SK-N-SH treated with all-trans-retinoic acid at 6 μM for 48 hours (cell line): ENCODE results near the gene GCGR.
A peak's percentile ranks its signal among the peaks of the same experiment; 100 is the strongest.

Experiments
- ATAC-seq: fragments of 200-7000 bp; cut with Tn5 transposase; 3 replicates; pipeline ENCODE4 v1.9.1; 2020; ENCODE audit warnings: mild to moderate bottlenecking, moderate library complexity
- ARNTL ChIP-seq: fragments of 450-650 bp; formaldehyde crosslinking; IDR thresholded peaks from 2 replicates; pipeline ENCODE4 v1.5.0; 2020; ENCODE audit warnings: low read depth, mild to moderate bottlenecking, moderate library complexity, borderline replicate concordance
- BACH2 ChIP-seq: fragments of 250-450 bp; sonication (Bioruptor Pico); IDR thresholded peaks from 2 replicates; pipeline ENCODE4 v1.9.0; 2021; ENCODE audit warnings: mild to moderate bottlenecking, borderline replicate concordance
- CSDC2 ChIP-seq: fragments of 250-450 bp; sonication (Bioruptor Pico); IDR thresholded peaks from 2 replicates; pipeline ENCODE4 v1.5.0; 2020; ENCODE audit warnings: mild to moderate bottlenecking, moderate library complexity
- ESRRG ChIP-seq: fragments of 250-450 bp; sonication (Bioruptor Pico); IDR thresholded peaks from 2 replicates; pipeline ENCODE4 v1.6.1; 2021; ENCODE audit warnings: mild to moderate bottlenecking
- GLIS3 ChIP-seq: fragments of 250-450 bp; sonication (Bioruptor Pico); IDR thresholded peaks from 2 replicates; pipeline ENCODE4 v1.5.0; 2020; ENCODE audit warnings: mild to moderate bottlenecking, moderate library complexity
- ISL1 ChIP-seq: fragments of 250-450 bp; sonication (Bioruptor Pico); IDR thresholded peaks from 2 replicates; pipeline ENCODE4 v2.1.2; 2022; ENCODE audit warnings: mild to moderate bottlenecking, moderate library complexity
- OSR1 ChIP-seq: fragments of 250-450 bp; sonication (Bioruptor Pico); IDR thresholded peaks from 2 replicates; pipeline ENCODE4 v1.8.0; 2022; ENCODE audit warnings: moderate library complexity, mild to moderate bottlenecking, inconsistent platforms
- PATZ1 ChIP-seq: fragments of 250-450 bp; sonication (Bioruptor Pico); IDR thresholded peaks from 2 replicates; pipeline ENCODE4 v1.8.0; 2020; ENCODE audit warnings: mild to moderate bottlenecking, moderate library complexity, borderline replicate concordance
- POU6F1 ChIP-seq: fragments of 250-450 bp; sonication (Bioruptor Pico); IDR thresholded peaks from 2 replicates; pipeline ENCODE4 v1.8.0; 2021; ENCODE audit warnings: low read depth, mild to moderate bottlenecking, moderate library complexity, borderline replicate concordance
- PPARA ChIP-seq: fragments of 250-450 bp; sonication (Bioruptor Pico); IDR thresholded peaks from 2 replicates; pipeline ENCODE4 v1.5.0; 2020; ENCODE audit warnings: mild to moderate bottlenecking, borderline replicate concordance
- RARB ChIP-seq: fragments of 250-450 bp; sonication (Bioruptor Pico); IDR thresholded peaks from 2 replicates; pipeline ENCODE4 v1.8.0; 2021; ENCODE audit warnings: mild to moderate bottlenecking, moderate library complexity
- SNAI2 ChIP-seq: fragments of 250-450 bp; sonication (Bioruptor Pico); IDR thresholded peaks from 2 replicates; pipeline ENCODE4 v1.5.0; 2020; ENCODE audit warnings: mild to moderate bottlenecking, moderate library complexity
- TCF4 ChIP-seq: fragments of 250-450 bp; sonication (Bioruptor Pico); IDR thresholded peaks from 2 replicates; pipeline ENCODE4 v1.8.0; 2021; ENCODE audit warnings: mild to moderate bottlenecking, moderate library complexity, borderline replicate concordance
- TOX ChIP-seq: fragments of 250-450 bp; sonication (Bioruptor Pico); IDR thresholded peaks from 2 replicates; pipeline ENCODE4 v1.8.0; 2021; ENCODE audit warnings: mild to moderate bottlenecking, moderate library complexity, borderline replicate concordance
- TSHZ2 ChIP-seq: fragments of 250-450 bp; sonication (Bioruptor Pico); IDR thresholded peaks from 2 replicates; pipeline ENCODE4 v1.5.0; 2020; ENCODE audit warnings: mild to moderate bottlenecking, moderate library complexity
- ZC3H10 ChIP-seq: fragments of 250-450 bp; sonication (Bioruptor Pico); IDR thresholded peaks from 2 replicates; pipeline ENCODE4 v1.5.1; 2021; ENCODE audit warnings: mild to moderate bottlenecking, moderate library complexity
- ZFP3 ChIP-seq: fragments of 250-450 bp; sonication (Bioruptor Pico); IDR thresholded peaks from 2 replicates; pipeline ENCODE4 v1.5.0; 2020; ENCODE audit warnings: mild to moderate bottlenecking, moderate library complexity
- ZFP30 ChIP-seq: fragments of 450-650 bp; formaldehyde crosslinking; IDR thresholded peaks from 2 replicates; pipeline ENCODE4 v1.5.0; 2022; ENCODE audit warnings: mild to moderate bottlenecking, moderate library complexity
- ZNF70 ChIP-seq: fragments of 450-650 bp; formaldehyde crosslinking; IDR thresholded peaks from 2 replicates; pipeline ENCODE4 v1.5.0; 2020; ENCODE audit warnings: mild to moderate bottlenecking, moderate library complexity
- ZNF8 ChIP-seq: fragments of 450-650 bp; formaldehyde crosslinking; IDR thresholded peaks from 2 replicates; pipeline ENCODE4 v1.5.0; 2020; ENCODE audit warnings: mild to moderate bottlenecking, moderate library complexity
- TF ChIP-seq, protein P1 (sequence below): fragments of 250-450 bp; sonication (Bioruptor Pico); IDR thresholded peaks from 2 replicates; pipeline ENCODE4 v1.5.1; 2021; ENCODE audit warnings: mild to moderate bottlenecking, moderate library complexity

Gene GCGR

DNA sequence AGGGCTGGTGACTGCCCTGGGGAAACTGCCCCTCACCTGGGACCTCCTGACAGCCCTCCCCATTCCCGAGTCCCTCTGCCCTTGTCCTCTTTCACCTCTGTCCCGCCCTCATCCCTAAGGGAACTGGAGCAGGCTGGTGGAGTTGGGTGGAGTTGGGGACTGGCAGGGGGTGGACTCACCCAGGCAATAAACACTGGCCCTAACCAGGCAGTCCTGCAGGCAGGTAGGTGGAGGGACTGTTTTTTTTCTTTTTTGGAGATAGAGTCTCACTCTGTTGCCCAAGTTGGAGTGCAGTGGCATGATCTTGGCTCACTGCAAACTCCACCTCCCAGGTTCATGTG lies 11.7 kb downstream of the GCGR start:
- TF ChIP-seq GLIS3 (CRISPR knock-in tag) = no peak
- TF ChIP-seq ARNTL = no peak
- TF ChIP-seq TCF4 = no peak
- TF ChIP-seq TSHZ2 (CRISPR knock-in tag) = no peak
- no peak for TF ChIP-seq TOX (CRISPR knock-in tag)
- TF ChIP-seq PPARA = no peak
- TF ChIP-seq OSR1 (CRISPR knock-in tag) = no peak
- no peak for TF ChIP-seq PATZ1 (CRISPR knock-in tag)
- TF ChIP-seq ZNF8 = no peak
- TF ChIP-seq, protein P1, sequence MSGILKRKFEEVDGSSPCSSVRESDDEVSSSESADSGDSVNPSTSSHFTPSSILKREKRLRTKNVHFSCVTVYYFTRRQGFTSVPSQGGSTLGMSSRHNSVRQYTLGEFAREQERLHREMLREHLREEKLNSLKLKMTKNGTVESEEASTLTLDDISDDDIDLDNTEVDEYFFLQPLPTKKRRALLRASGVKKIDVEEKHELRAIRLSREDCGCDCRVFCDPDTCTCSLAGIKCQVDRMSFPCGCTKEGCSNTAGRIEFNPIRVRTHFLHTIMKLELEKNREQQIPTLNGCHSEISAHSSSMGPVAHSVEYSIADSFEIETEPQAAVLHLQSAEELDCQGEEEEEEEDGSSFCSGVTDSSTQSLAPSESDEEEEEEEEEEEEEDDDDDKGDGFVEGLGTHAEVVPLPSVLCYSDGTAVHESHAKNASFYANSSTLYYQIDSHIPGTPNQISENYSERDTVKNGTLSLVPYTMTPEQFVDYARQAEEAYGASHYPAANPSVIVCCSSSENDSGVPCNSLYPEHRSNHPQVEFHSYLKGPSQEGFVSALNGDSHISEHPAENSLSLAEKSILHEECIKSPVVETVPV (CRISPR knock-in tag) = no peak
- no peak for TF ChIP-seq ZFP30 (CRISPR knock-in tag)
- no peak for TF ChIP-seq ZFP3 (CRISPR knock-in tag)
- TF ChIP-seq POU6F1 (CRISPR knock-in tag) = no peak
- no peak for TF ChIP-seq ZNF70 (CRISPR knock-in tag)
- TF ChIP-seq ISL1 (CRISPR knock-in tag) = no peak
- TF ChIP-seq SNAI2 (CRISPR knock-in tag) = no peak
- TF ChIP-seq ESRRG (CRISPR knock-in tag) = no peak
- no peak for TF ChIP-seq BACH2 (CRISPR knock-in tag)
- TF ChIP-seq RARB (CRISPR knock-in tag) = no peak
- ATAC-seq = no peak

GRCh38 chr17:81817758-81818147 lies 13.8 kb downstream of the GCGR start:
- peak; percentile 5; the same call in 2 of the 3 replicates for ATAC-seq
- no peak for TF ChIP-seq CSDC2 (CRISPR knock-in tag)
- TF ChIP-seq POU6F1 (CRISPR knock-in tag) = no peak
- TF ChIP-seq ISL1 (CRISPR knock-in tag) = no peak

DNA sequence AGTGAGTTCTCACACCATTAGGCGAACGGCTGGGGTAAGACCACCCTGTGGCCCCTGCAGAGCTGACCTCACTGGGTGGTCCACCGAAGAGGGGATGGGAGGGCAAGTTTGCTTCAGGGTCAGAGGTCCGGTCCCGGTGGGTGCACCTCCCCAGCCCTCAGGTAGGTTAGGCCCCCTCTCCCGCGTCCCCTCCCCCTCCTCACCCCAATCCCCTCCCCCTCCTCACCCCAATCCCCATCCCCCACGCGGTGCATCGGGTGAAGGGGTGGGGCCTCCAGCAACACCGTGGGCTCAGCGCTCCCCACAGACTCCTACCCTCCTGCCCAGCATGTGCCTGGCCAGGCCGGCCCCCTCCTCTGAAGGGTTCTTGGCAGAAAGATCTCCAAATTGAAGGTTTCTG lies 15.8 kb downstream of the GCGR start:
- ATAC-seq = no peak
- TF ChIP-seq SNAI2 (CRISPR knock-in tag) = no peak

DNA sequence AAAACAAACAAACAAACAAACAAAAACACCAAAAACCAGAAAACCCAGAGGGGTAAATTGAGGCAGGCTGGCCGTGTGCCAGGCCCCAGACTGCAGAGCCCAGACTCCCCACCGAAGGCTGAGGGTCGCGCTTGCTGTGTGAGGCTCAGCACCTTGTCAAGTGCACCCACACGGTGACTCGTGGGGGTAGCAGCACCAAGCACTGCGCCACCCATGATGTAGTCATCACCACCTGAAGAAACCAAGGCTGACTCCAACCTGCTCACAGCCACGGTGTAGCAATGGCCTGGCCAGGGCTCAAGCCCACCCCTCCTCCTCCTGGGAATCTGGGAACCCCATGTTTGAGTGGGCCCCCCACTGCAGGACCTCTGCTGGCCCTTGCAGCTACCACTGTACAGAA lies 17.2 kb downstream of the GCGR start:
- ATAC-seq = no peak
- TF ChIP-seq ZC3H10 (no peak), PPARA (no peak), BACH2 (CRISPR knock-in tag) (no peak), ESRRG (CRISPR knock-in tag) (no peak)
